Endodermal cell (in vitro differentiated cells): Measurements from ENCODE around the gene EMX2. TPM values are rescaled to one million over a fixed set of nuclear protein-coding genes. Genes with fewer than 3 reads are reported as not detected.

Source experiments
- DNase-seq: peaks from one replicate; pipeline ENCODE4 v3.0.0-alpha.2; 2017
- H3K27ac ChIP-seq: 2 replicates; pipeline ENCODE4 v1.5.1; 2013; ENCODE audit warnings: mild to moderate bottlenecking, low read depth, low read length, moderate library complexity
- H3K27me3 ChIP-seq: 2 replicates; pipeline ENCODE4 v1.6.1; 2013; ENCODE audit warnings: mild to moderate bottlenecking, low read length, moderate library complexity; ENCODE audit not compliant: insufficient read depth, control insufficient read depth, poor library complexity, severe bottlenecking
- H3K36me3 ChIP-seq: 2 replicates; pipeline ENCODE4 v1.7.0; 2013; ENCODE audit warnings: mild to moderate bottlenecking, low read length, moderate library complexity; ENCODE audit not compliant: control insufficient read depth, insufficient read depth
- H3K4me1 ChIP-seq: one replicate; pipeline ENCODE4 v1.7.0; 2013; ENCODE audit warnings: low read length; ENCODE audit not compliant: control insufficient read depth, insufficient read depth
- H3K4me3 ChIP-seq: 2 replicates; pipeline ENCODE4 v1.5.1; 2013; ENCODE audit warnings: mild to moderate bottlenecking, low read length, moderate library complexity
- H3K9ac ChIP-seq: 2 replicates; pipeline ENCODE4 v1.6.1; 2013; ENCODE audit warnings: mild to moderate bottlenecking, low read length, moderate library complexity; ENCODE audit not compliant: poor library complexity, severe bottlenecking; ENCODE audit errors: extremely low read depth
- H3K9me3 ChIP-seq: 2 replicates; pipeline ENCODE4 v1.6.1; 2013; ENCODE audit warnings: mild to moderate bottlenecking, low read length, moderate library complexity; ENCODE audit not compliant: control insufficient read depth
- H3K27ac Mint-ChIP-seq: 2 replicates; pipeline ENCODE4 v1.8.0; 2020; ENCODE audit warnings: mixed read lengths
- H3K27me3 Mint-ChIP-seq: 2 replicates; pipeline ENCODE4 v1.8.0; 2021; ENCODE audit warnings: mild to moderate bottlenecking, mixed read lengths; ENCODE audit not compliant: insufficient read depth
- H3K36me3 Mint-ChIP-seq: 2 replicates; pipeline ENCODE4 v1.8.0; 2020; ENCODE audit warnings: low read depth, mixed read lengths
- H3K4me1 Mint-ChIP-seq: 2 replicates; pipeline ENCODE4 v1.8.0; 2020; ENCODE audit warnings: mixed read lengths
- H3K4me3 Mint-ChIP-seq: 2 replicates; pipeline ENCODE4 v1.8.0; 2020; ENCODE audit warnings: mild to moderate bottlenecking, moderate library complexity, mixed read lengths
- H3K9me3 Mint-ChIP-seq: 2 replicates; pipeline ENCODE4 v1.8.0; 2020; ENCODE audit warnings: mild to moderate bottlenecking, mixed read lengths
- WGBS, 2 experiments: methylation state at CpG; one replicate each; pipeline versions ENCODE4 v1.1.5 to v1.1.7; 2013; ENCODE audit warnings: missing lambda C conversion rate in 2 of 2, mixed read lengths in 1 of 2; ENCODE audit not compliant: insufficient coverage in 1 of 2, insufficient read length in 1 of 2; 5-methylcytosine and 5-hydroxymethylcytosine counted together
- long read RNA-seq, 4 experiments: library from polyadenylated mRNA in 2 of 4; library from RNA in 1 of 4; library from capped mRNA in 1 of 4; stranded (forward) in 3 of 4; unstranded in 1 of 4; transcript quantifications; one replicate each; pipeline ENCODE4 v2.0.0, GENCODE V29; 2020 to 2021; ENCODE audit warnings: inconsistent platforms in 1 of 4
- polyA plus RNA-seq, 2 experiments: library from polyadenylated mRNA; stranded (reverse); fragments of 50-300 nt; gene quantifications; one replicate each; pipeline ENCODE4 v1.2.3, GENCODE V29; 2013
- total RNA-seq, 2 donors: library from RNA; stranded (reverse); fragmentation: NEBNext Ultra II Directional in 1 of 2; extraction: Animal tissue kit (Norgen Biotek cat#: 25700) in 1 of 2; gene quantifications; 2 replicates in 1 of 2; 3 replicates in 1 of 2; pipeline ENCODE4 v1.2.1, GENCODE V29; 2021
- TF ChIP-seq, protein P1 (sequence below): fragments of 200-600 bp; sonication (generic); conservative IDR thresholded peaks from 2 replicates; pipeline ENCODE4 v1.5.0; 2021; ENCODE audit warnings: antibody characterized with exemption, mild to moderate bottlenecking

EMX2 gene
- total RNA-seq = under 1 TPM in 1 of 2 donors, not detected in 1; 0.18 TPM
- polyA plus RNA-seq (2013, experiment 1 of 2) = 3.8 TPM
- polyA plus RNA-seq (2013, experiment 2 of 2) = 4.6 TPM
- long read RNA-seq, experiment 1 = 0 reads
- long read RNA-seq, experiment 2 = 0 reads
- long read RNA-seq, experiment 3 = 0 reads
- long read RNA-seq, experiment 4 = 0 reads

DNA sequence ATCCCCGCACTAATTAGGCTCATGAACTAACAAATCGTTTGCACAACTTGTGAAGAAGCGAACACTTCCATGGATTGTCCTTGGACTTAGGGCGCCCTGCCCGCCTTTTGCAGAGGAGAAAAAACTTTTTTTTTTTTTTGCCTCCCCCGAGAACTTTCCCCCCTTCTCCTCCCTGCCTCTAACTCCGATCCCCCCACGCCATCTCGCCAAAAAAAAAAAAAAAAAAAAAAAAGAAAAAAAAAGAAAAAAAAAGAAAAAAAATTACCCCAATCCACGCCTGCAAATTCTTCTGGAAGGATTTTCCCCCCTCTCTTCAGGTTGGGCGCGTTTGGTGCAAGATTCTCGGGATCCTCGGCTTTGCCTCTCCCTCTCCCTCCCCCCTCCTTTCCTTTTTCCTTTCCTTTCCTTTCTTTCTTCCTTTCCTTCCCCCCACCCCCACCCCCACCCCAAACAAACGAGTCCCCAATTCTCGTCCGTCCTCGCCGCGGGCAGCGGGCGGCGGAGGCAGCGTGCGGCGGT, at the start of gene EMX2:
EMX2 (plus strand) TSS at position 41 of the 519 bp plus-strand sequence. CDS start 522 bp downstream, outside the sequence.
- no peaks in the 10 kb centered on the region for H3K36me3 ChIP-seq
- H3K4me1 Mint-ChIP-seq = peaks cover 19% of the 10 kb centered on the region
- H3K27me3 Mint-ChIP-seq = peaks cover 97% of the 10 kb centered on the region
- no peaks in the 10 kb centered on the region for H3K4me1 ChIP-seq
- TF ChIP-seq, protein P1, sequence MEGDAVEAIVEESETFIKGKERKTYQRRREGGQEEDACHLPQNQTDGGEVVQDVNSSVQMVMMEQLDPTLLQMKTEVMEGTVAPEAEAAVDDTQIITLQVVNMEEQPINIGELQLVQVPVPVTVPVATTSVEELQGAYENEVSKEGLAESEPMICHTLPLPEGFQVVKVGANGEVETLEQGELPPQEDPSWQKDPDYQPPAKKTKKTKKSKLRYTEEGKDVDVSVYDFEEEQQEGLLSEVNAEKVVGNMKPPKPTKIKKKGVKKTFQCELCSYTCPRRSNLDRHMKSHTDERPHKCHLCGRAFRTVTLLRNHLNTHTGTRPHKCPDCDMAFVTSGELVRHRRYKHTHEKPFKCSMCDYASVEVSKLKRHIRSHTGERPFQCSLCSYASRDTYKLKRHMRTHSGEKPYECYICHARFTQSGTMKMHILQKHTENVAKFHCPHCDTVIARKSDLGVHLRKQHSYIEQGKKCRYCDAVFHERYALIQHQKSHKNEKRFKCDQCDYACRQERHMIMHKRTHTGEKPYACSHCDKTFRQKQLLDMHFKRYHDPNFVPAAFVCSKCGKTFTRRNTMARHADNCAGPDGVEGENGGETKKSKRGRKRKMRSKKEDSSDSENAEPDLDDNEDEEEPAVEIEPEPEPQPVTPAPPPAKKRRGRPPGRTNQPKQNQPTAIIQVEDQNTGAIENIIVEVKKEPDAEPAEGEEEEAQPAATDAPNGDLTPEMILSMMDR = no peak
- no peak within 1 kb of the TSS for H3K9ac ChIP-seq
- H3K4me3 ChIP-seq = peak within 1 kb of the TSS; percentile 69
- H3K9me3 Mint-ChIP-seq = no peaks in the 10 kb centered on the region
- DNase-seq = no peak
- 0% methylated on average over 3 to 22 of the region's 26 CpGs for WGBS, 2 experiments
- no peak within 1 kb of the TSS for H3K27ac Mint-ChIP-seq
- H3K27ac ChIP-seq = no peak within 1 kb of the TSS
- peaks cover 100% of the 10 kb centered on the region for H3K27me3 ChIP-seq
- H3K36me3 Mint-ChIP-seq = no peaks in the 10 kb centered on the region
- peak within 1 kb of the TSS; percentile 45 for H3K4me3 Mint-ChIP-seq
- no peaks in the 10 kb centered on the region for H3K9me3 ChIP-seq

DNA sequence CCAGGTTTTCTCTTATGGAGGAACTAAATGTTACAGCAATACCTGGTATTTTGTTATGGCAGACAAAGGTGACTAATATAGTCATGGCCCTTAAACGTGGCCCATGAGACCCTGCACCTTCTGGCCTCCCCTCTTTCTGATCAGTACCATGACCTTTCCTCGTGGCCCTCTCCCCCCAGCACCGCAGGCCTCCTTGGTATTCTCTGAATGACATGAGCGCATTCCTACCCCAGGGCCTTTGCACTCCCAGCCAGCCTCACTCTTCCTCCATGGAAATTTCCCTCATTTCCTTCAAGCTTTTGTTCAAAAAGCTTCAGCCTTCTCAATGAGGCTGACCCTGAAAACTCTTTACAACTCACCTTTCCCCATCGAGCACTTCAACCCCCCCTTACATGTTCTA, 46.5 kb upstream of the EMX2 start:
- no peaks in the 10 kb centered on the region for H3K9me3 Mint-ChIP-seq
- H3K4me3 ChIP-seq = no peak overlapping the region
- H3K27me3 Mint-ChIP-seq = peaks cover 88% of the 10 kb centered on the region
- H3K36me3 ChIP-seq = no peaks in the 10 kb centered on the region
- H3K27me3 ChIP-seq = peaks cover 90% of the 10 kb centered on the region
- no peak for DNase-seq
- TF ChIP-seq, protein P1 = no peak
- no peak overlapping the region for H3K4me3 Mint-ChIP-seq
- no peak overlapping the region for H3K27ac ChIP-seq
- no peak overlapping the region for H3K27ac Mint-ChIP-seq
- no peaks in the 10 kb centered on the region for H3K36me3 Mint-ChIP-seq
- H3K4me1 ChIP-seq = no peaks in the 10 kb centered on the region
- H3K9ac ChIP-seq = no peak overlapping the region
- H3K9me3 ChIP-seq = no peaks in the 10 kb centered on the region
- H3K4me1 Mint-ChIP-seq = peaks cover 7% of the 10 kb centered on the region
- 64 to 71% methylated on average over 4 to 5 of the region's 5 CpGs for WGBS, 2 experiments

DNA sequence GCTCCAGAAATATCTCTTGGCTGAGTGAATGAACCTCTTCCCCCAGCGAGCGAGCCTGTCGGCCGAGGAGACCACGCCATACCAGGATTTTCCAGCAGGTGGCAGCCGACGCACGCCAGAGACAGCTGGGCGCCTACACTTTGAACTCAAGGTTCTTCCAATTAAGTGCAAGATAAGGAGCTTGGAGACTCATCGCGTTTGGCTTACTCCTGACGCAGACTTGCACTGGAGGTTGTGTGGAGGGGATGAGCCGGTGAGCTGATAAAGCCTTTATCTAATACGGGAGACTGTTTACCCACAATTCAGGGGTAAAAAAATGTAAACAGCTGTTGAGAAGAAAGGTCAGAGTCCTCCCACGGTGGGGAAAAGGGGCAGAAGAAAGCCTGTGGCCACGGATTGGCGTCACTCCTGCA, 45.9 kb upstream of the EMX2 start:
- Histone ChIP-seq H3K4me1 (peaks cover 1% of the 10 kb centered on the region), H3K27ac (no peak overlapping the region), H3K4me3 (no peak overlapping the region), H3K9me3 (no peaks in the 10 kb centered on the region), H3K9ac (no peak overlapping the region), H3K36me3 (no peaks in the 10 kb centered on the region), H3K27me3 (peaks cover 86% of the 10 kb centered on the region)
- peaks cover 12% of the 10 kb centered on the region for H3K4me1 Mint-ChIP-seq
- H3K27me3 Mint-ChIP-seq = peaks cover 86% of the 10 kb centered on the region
- no peaks in the 10 kb centered on the region for H3K9me3 Mint-ChIP-seq
- TF ChIP-seq, protein P1 = peak; percentile 97
- no peaks in the 10 kb centered on the region for H3K36me3 Mint-ChIP-seq
- H3K4me3 Mint-ChIP-seq = peak overlapping the region; percentile 6
- H3K27ac Mint-ChIP-seq = no peak overlapping the region
- peak; percentile 95 for DNase-seq
- WGBS, 2 experiments = 14 to 18% methylated on average over 15 to 17 of the region's 17 CpGs
